C4-2B (cell line): ENCODE results near the gene KCNQ1.

Source experiments
- ZFX ChIP-seq: fragments of 450-650 bp; IDR thresholded peaks from 2 replicates; pipeline ENCODE4 v1.6.1; 2017
- TF ChIP-seq, protein P1 (sequence below): fragments of 450-650 bp; conservative IDR thresholded peaks from 2 replicates; pipeline ENCODE4 v1.5.1; 2017; ENCODE audit warnings: mild to moderate bottlenecking

- TF ChIP-seq, protein P1, sequence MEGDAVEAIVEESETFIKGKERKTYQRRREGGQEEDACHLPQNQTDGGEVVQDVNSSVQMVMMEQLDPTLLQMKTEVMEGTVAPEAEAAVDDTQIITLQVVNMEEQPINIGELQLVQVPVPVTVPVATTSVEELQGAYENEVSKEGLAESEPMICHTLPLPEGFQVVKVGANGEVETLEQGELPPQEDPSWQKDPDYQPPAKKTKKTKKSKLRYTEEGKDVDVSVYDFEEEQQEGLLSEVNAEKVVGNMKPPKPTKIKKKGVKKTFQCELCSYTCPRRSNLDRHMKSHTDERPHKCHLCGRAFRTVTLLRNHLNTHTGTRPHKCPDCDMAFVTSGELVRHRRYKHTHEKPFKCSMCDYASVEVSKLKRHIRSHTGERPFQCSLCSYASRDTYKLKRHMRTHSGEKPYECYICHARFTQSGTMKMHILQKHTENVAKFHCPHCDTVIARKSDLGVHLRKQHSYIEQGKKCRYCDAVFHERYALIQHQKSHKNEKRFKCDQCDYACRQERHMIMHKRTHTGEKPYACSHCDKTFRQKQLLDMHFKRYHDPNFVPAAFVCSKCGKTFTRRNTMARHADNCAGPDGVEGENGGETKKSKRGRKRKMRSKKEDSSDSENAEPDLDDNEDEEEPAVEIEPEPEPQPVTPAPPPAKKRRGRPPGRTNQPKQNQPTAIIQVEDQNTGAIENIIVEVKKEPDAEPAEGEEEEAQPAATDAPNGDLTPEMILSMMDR = no peak
- no peak for TF ChIP-seq ZFX
These were observed 213.0 kb downstream of the KCNQ1 start for GRCh38 chr11:2657697-2658284.
